HG02970 (cell line): Measurements from ENCODE around the gene DAD1.
A peak's percentile ranks its signal among the peaks of the same experiment; 100 is the strongest.
"Not testable (repeated sequence)": the region's sequence is repeated elsewhere in the genome, so short reads cannot be mapped to it uniquely, and the experiment has no call there.

ENCODE experiments used
- ATAC-seq: cut with Tn5 transposase; IDR thresholded peaks from one replicate; pipeline ENCODE4 v1.9.1; 2021; ENCODE audit warnings: mild to moderate bottlenecking, moderate library complexity, moderate number of reproducible peaks; ENCODE audit not compliant: unreplicated experiment, low FRiP score

Gene DAD1

DNA sequence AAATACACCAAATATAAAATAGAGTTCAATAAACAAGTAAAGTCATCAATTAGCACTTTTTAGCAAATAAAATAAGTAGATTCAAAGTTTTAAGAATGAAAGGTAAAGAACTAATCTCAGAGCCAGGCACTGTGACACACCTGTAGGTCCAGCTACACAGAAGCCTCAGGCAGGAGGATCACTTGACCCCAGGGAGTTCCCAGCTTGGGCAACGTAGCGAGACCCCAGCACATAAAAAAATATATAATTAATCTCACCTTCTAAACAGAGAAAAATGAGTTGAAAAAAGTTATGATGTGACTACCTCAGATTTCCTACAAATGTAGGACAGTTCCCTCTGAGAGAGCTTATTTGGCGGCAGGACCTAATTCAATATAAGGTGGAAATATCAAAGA, 19.3 kb downstream of the DAD1 start:
- ATAC-seq: no peak

GRCh38 chr14:22569106-22569736, 19.8 kb downstream of the DAD1 start:
- no peak for ATAC-seq

DNA sequence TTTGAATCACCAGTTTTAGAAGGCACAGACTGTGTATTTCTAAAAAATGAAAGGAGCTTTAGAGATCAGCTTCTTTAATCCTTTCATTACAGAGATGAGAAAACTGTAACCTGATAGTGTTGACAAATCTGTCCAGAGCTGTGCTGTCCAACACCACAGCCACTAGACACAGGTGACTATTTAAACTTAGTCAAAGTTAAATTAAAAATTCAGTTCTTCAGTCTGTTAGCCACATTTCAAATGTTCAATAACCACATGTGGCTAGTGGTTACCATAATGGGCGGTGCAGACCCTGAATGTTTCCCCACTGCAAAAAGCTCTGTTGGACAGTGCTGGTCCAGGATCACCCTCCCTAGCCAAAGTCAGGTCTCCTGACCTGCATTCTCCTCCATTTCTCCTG, 21.6 kb downstream of the DAD1 start:
- ATAC-seq: no peak

- ATAC-seq: no peak
Observed at GRCh38 chr14:22566845-22567244, 22.2 kb downstream of the DAD1 start.

GRCh38 chr14:22566266-22566665, 22.8 kb downstream of the DAD1 start:
- ATAC-seq: not testable (repeated sequence)

- no peak for ATAC-seq
Observed at GRCh38 chr14:22565391-22565945, 23.6 kb downstream of the DAD1 start.

- no peak for ATAC-seq
Observed at GRCh38 chr14:22564463-22564862, 24.6 kb downstream of the DAD1 start.

DNA sequence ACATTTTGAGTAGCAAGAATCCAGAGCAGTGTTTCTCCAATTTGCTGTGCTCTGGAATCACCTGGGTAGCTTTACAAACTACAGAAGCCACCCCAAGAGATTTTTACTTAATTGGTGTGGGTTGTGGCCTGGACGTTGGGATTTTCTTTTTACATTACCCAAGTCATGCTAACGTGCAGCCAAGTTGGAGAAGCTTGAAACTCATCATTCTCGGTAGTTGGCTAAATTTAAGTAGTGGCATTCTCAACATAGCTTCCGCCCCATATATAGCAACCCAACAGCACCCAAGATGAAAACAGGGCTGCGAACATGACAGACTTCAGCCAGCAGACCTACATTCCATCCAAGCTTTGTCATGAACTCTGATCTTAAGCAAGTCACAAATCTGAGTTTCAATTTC, 25.0 kb downstream of the DAD1 start:
- ATAC-seq: no peak

DNA sequence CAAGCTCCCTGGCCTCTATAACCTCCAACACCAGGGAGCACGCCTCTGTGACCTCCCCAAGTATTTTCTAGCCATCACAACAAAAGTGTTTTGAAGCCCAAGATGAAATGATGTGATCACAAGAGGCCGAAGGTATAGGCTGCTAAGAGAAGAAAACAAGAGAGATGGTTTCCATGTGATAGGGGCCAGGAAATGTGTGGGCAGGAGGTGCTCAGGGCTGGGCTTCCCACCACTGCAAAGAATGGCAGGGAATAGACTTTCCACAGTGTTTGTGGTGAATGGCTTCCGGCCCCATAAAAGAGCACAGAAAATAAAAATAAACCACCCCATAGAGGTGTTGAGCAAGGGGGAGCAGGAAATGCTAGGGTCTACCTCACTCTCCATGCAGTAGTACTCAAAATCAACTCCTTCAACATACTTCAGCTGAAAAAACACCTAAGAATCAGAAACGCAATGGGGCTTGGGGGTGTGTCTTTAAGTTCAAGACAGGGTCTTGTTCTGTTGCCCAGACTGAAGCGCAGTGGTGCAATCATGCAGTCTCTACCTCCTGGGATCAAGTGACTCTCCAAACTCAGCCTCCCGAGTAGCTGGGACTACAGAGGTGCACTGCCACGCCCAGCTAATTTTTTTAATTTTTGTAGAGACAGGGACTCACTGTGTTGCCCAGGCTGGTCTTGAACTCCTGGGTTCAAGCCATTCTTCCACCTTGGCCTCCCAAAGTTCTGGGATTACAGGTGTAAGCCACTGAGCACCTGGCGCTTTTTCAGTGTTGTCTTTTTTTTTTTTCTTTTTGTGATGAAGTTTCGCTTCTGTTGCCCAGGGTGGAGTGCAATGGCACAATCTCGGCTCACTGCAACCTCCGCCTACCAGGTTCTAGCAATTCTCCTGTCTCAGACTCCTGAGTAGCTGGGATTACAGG, 27.1 kb downstream of the DAD1 start:
- no peak for ATAC-seq

GRCh38 chr14:22561366-22561660, 27.7 kb downstream of the DAD1 start:
- no peak for ATAC-seq

DNA sequence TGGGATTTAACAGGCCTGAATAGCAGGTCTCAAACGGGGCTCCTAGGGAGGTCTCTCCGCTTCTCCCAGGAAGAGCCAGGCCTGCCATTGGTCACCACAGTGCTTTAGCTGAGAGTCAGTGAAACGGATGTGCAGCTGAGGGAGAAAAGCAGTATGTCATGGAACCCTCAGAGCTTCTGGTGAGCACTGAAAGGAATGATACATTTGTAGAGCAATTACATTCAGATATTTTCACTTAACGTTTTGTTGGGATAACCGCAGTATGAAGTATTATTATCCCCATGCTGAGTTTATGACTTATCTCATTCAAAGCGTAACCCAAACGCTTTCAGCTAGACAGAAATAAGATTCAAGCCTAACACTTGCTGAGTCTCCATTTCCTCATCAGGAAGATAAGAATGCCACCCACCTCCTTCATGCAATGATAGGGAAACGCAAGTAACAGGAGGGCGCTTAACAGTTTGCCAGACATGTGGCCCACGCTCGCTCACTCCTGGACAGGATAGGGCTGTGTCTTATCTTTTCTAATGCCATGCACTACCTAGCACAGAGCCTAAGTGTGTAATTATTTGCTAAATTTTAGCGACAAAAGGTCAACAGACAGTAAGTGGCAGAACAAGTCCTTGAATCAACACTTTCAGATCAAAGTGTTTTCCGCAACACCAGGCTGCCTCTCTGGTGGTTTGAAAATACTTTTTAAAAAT, 28.2 kb downstream of the DAD1 start:
- no peak for ATAC-seq

- ATAC-seq: no peak
Observed at GRCh38 chr14:22559041-22559440, 30.0 kb downstream of the DAD1 start.

GRCh38 chr14:22558221-22558913, 30.7 kb downstream of the DAD1 start:
- no peak for ATAC-seq

DNA sequence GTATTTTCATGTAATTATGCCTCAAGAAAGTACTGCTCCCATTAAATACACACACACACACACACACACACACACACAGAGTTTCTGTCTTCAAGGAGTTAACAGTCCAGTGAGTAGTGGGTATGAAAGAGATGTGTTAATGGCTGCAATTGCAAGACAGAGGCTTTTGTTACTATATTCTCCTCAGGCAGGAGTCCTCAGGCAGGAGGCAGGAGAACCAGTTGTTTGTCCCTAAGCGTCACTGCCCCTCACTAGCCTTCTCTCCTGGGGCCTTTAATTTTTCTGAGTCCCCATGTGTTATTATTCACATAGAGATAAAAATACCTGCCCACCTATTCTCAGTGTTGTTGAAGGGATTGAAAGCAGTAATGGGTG, 31.2 kb downstream of the DAD1 start:
- ATAC-seq: no peak

GRCh38 chr14:22556990-22557623, 31.9 kb downstream of the DAD1 start:
- peak; percentile 36 for ATAC-seq

DNA sequence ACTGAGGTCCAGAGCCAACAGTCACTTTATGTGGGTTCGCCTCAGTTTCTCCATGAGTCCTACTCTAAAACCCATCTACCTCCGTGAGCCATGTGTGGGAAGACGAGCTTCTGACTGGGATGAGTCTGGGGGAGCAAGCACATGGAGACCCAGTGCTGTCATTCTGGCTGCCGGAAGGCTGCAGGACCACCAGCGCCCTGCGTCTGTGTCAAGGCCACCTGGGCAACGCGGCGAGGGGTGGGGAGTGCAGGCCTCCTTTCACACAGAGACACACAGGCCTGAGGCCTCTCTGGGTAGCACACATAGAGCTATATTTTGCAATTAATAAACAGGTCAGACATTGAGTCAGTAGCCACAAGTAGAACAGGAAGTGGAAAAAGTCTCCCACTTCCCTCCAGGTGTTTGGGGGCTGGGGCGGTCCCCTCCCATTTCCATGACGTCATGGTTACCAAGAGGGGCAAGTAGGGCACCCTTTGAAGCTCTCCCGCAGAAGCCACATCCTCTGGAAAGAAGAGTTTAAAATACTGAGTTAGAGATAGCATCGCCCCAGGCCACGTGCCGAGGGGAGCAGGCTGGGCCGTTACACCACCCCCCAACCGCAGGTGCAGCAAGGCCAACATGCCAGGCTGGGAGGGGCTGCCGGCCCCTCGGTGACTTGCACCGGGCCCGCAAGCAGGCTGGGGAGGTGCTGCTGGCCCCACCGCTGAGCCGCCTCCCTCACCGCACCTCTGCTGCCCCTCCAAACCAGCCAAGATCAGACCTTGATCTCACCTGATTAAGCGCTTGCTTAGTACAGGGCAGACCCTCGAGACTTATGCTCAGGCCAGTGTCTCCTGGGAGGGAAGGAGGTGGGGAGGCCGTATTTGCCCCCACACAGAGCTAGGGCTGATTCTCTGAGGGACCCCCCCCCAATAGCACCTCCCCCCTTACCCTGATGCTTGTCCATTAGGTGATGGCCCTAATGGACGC, 32.7 kb downstream of the DAD1 start:
- peak; percentile 61 for ATAC-seq

GRCh38 chr14:22555384-22556011, 33.5 kb downstream of the DAD1 start:
- peak; percentile 7 for ATAC-seq

DNA sequence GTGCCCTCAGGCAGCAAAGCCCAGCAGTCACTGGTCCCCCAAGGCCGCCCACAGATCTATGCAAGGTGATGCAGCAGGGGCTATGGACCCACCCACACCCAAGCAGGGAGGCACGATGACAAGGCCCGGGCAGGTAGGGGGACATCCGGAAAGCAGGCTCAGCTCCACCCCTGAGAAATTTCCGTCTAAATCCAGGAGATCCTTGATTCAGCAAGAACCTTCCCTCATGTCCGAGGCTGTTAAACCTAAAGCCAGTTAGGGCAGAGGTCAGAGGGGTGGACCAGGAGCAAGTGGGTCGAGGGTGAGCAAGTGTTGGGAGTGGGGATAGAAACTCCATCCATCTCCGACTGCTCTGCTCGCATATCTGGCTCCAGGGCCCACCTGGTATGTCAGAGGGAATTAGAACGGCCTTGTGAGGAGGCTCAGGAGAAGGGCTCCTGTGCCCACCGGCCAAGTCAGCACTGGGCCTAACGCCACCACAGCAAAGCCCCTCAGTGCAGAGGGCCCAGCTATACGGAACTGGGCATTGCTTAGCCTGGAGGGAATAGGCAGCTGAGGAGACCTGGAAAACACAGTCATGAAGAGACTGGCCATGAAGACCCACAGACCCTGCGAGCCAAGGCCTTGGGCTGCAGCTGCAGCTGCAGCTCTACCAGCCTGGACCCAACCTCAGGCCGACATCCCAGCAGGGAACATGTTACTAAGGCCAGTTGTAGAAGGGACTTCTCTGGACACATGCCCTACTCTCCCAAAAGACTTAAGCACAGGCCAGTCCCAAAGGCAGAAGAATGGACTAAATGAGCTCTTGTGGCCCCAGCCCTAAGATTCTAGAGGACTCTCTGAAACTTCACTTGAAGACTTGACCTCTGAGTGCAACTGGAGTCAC, 34.3 kb downstream of the DAD1 start:
- no peak for ATAC-seq
